Measurements from ENCODE around the gene HBE1. TPM values are rescaled to one million over a fixed set of nuclear protein-coding genes. Genes with fewer than 3 reads are reported as not detected.

The HBE1 gene
- total and polyA plus RNA-seq, 2 experiments from 2014 or later: not detected

DNA sequence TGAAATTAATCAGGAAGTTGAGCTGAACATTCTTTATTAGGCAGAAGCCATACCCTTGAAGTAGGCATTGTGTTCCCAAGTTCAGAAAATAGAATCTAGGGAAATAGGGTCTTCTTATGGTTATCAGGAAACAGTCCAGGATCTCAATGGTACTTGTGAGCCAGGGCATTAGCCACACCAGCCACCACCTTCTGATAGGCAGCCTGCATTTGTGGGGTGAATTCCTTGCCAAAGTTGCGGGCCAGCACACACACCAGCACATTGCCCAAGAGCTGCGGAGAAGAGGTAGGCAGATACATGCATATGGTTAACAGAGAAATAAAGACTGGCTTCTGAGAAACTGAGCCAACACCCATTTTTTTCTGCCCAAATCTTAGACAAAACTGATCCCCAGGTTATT is 36.9 kb downstream of the HBE1 start (continued):
- TF ChIP-seq, protein P1, sequence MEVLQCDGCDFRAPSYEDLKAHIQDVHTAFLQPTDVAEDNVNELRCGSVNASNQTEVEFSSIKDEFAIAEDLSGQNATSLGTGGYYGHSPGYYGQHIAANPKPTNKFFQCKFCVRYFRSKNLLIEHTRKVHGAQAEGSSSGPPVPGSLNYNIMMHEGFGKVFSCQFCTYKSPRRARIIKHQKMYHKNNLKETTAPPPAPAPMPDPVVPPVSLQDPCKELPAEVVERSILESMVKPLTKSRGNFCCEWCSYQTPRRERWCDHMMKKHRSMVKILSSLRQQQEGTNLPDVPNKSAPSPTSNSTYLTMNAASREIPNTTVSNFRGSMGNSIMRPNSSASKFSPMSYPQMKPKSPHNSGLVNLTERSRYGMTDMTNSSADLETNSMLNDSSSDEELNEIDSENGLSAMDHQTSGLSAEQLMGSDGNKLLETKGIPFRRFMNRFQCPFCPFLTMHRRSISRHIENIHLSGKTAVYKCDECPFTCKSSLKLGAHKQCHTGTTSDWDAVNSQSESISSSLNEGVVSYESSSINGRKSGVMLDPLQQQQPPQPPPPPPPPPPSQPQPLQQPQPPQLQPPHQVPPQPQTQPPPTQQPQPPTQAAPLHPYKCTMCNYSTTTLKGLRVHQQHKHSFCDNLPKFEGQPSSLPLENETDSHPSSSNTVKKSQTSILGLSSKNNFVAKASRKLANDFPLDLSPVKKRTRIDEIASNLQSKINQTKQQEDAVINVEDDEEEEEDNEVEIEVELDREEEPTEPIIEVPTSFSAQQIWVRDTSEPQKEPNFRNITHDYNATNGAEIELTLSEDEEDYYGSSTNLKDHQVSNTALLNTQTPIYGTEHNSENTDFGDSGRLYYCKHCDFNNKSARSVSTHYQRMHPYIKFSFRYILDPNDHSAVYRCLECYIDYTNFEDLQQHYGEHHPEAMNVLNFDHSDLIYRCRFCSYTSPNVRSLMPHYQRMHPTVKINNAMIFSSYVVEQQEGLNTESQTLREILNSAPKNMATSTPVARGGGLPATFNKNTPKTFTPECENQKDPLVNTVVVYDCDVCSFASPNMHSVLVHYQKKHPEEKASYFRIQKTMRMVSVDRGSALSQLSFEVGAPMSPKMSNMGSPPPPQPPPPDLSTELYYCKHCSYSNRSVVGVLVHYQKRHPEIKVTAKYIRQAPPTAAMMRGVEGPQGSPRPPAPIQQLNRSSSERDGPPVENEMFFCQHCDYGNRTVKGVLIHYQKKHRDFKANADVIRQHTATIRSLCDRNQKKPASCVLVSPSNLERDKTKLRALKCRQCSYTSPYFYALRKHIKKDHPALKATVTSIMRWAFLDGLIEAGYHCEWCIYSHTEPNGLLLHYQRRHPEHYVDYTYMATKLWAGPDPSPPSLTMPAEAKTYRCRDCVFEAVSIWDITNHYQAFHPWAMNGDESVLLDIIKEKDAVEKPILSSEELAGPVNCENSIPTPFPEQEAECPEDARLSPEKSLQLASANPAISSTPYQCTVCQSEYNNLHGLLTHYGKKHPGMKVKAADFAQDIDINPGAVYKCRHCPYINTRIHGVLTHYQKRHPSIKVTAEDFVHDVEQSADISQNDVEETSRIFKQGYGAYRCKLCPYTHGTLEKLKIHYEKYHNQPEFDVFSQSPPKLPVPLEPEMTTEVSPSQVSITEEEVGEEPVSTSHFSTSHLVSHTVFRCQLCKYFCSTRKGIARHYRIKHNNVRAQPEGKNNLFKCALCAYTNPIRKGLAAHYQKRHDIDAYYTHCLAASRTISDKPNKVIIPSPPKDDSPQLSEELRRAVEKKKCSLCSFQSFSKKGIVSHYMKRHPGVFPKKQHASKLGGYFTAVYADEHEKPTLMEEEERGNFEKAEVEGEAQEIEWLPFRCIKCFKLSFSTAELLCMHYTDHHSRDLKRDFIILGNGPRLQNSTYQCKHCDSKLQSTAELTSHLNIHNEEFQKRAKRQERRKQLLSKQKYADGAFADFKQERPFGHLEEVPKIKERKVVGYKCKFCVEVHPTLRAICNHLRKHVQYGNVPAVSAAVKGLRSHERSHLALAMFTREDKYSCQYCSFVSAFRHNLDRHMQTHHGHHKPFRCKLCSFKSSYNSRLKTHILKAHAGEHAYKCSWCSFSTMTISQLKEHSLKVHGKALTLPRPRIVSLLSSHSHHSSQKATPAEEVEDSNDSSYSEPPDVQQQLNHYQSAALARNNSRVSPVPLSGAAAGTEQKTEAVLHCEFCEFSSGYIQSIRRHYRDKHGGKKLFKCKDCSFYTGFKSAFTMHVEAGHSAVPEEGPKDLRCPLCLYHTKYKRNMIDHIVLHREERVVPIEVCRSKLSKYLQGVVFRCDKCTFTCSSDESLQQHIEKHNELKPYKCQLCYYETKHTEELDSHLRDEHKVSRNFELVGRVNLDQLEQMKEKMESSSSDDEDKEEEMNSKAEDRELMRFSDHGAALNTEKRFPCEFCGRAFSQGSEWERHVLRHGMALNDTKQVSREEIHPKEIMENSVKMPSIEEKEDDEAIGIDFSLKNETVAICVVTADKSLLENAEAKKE (CRISPR knock-in tag; IDR thresholded peaks at IDR 0.05): no peak
- no peak for TF ChIP-seq CTCF (conservative IDR thresholded peaks at IDR 0.05; ENCODE audit: low read depth in 2 of 2)

- Mint-ChIP-seq H3K27ac (no peak overlapping the region), H3K27me3 (ENCODE audit: insufficient read depth, low read depth, poor library complexity) (no peaks in the 10 kb centered on the region), H3K36me3 (ENCODE audit: low read depth) (no peaks in the 10 kb centered on the region), H3K9me3 (no peaks in the 10 kb centered on the region), H3K4me1 (no peaks in the 10 kb centered on the region), H3K4me3 (no peak overlapping the region)
- Histone ChIP-seq H3K4me1 (ENCODE audit: insufficient read depth) (no peaks in the 10 kb centered on the region), H4K20me1 (replicated peaks; ENCODE audit: insufficient read depth) (no peaks in the 10 kb centered on the region), H3K79me2 (replicated peaks; ENCODE audit: insufficient read depth) (no peaks in the 10 kb centered on the region), H3K36me3 (ENCODE audit: insufficient read depth) (no peaks in the 10 kb centered on the region), H3K9me2 (ENCODE audit: insufficient read depth) (no peaks in the 10 kb centered on the region), H3F3A (replicated peaks; ENCODE audit: low read depth) (no peaks in the 10 kb centered on the region), H3K4me3 (no peak overlapping the region), H3K4me2 (no peak overlapping the region), H3K27me3 (ENCODE audit: insufficient read depth) (no peaks in the 10 kb centered on the region), H3K27ac (ENCODE audit: low read depth) (no peak overlapping the region), H2AFZ (no peak overlapping the region)
- DNase-seq (ENCODE audit: low spot score) (no peak), ATAC-seq (no peak)
- TF ChIP-seq EZH2phosphoT487 (IDR thresholded peaks at IDR 0.05; ENCODE audit: unreplicated experiment): no peak
- no peak for TF ChIP-seq STAT1 (IDR thresholded peaks at IDR 0.05; ENCODE audit: unreplicated experiment)
- TF ChIP-seq CREB1 (CRISPR knock-in tag; IDR thresholded peaks at IDR 0.05; ENCODE audit: low read depth): no peak
- no peak for TF ChIP-seq ZNF114 (CRISPR knock-in tag; IDR thresholded peaks at IDR 0.05)
- no peak for TF ChIP-seq JUNB (IDR thresholded peaks at IDR 0.05; ENCODE audit: unreplicated experiment)
- TF ChIP-seq NANOG (IDR thresholded peaks at IDR 0.05; ENCODE audit: borderline replicate concordance): no peak
- TF ChIP-seq, protein P2, sequence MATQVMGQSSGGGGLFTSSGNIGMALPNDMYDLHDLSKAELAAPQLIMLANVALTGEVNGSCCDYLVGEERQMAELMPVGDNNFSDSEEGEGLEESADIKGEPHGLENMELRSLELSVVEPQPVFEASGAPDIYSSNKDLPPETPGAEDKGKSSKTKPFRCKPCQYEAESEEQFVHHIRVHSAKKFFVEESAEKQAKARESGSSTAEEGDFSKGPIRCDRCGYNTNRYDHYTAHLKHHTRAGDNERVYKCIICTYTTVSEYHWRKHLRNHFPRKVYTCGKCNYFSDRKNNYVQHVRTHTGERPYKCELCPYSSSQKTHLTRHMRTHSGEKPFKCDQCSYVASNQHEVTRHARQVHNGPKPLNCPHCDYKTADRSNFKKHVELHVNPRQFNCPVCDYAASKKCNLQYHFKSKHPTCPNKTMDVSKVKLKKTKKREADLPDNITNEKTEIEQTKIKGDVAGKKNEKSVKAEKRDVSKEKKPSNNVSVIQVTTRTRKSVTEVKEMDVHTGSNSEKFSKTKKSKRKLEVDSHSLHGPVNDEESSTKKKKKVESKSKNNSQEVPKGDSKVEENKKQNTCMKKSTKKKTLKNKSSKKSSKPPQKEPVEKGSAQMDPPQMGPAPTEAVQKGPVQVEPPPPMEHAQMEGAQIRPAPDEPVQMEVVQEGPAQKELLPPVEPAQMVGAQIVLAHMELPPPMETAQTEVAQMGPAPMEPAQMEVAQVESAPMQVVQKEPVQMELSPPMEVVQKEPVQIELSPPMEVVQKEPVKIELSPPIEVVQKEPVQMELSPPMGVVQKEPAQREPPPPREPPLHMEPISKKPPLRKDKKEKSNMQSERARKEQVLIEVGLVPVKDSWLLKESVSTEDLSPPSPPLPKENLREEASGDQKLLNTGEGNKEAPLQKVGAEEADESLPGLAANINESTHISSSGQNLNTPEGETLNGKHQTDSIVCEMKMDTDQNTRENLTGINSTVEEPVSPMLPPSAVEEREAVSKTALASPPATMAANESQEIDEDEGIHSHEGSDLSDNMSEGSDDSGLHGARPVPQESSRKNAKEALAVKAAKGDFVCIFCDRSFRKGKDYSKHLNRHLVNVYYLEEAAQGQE (IDR thresholded peaks at IDR 0.05; ENCODE audit: unreplicated experiment): no peak
- TF ChIP-seq ZNF331 (CRISPR knock-in tag; IDR thresholded peaks at IDR 0.05; ENCODE audit: low read depth): no peak
These were observed 37.6 kb downstream of the HBE1 start for GRCh38 chr11:5232176-5232575.
